Tibial artery (tissue), 4 donors: ENCODE measurements around the gene GCLC.
"Not testable (repeated sequence)": the region's sequence is repeated elsewhere in the genome, so short reads cannot be mapped to it uniquely, and the experiment has no call there.

Experiments used
- DNase-seq, 2 donors: peaks; one replicate each; pipeline ENCODE4 v3.0.0-alpha.2; 2019
- H3K27ac ChIP-seq, 2 donors: fragments of 200-600 bp; sonication (generic) in 1 of 2; 1 replicate in 1 of 2; 2 replicates in 1 of 2; pipeline ENCODE4 v1.5.1; 2018 to 2019; ENCODE audit warnings: mild to moderate bottlenecking in 1 of 2
- H3K27me3 ChIP-seq, 2 donors: fragments of 200-600 bp; sonication (generic) in 1 of 2; one replicate each; pipeline versions ENCODE4 v1.5.1 to v1.6.0; 2016 to 2019
- H3K36me3 ChIP-seq, 3 donors: fragments of 200-600 bp; sonication (generic) in 2 of 3; one replicate each; pipeline ENCODE4 v1.5.1; 2016 to 2019; ENCODE audit warnings: mild to moderate bottlenecking in 2 of 3
- H3K4me1 ChIP-seq, 4 donors: fragments of 200-600 bp; sonication (generic) in 2 of 4; 1 replicate in 3 of 4; 2 replicates in 1 of 4; pipeline ENCODE4 v1.5.1; 2016 to 2019
- H3K4me3 ChIP-seq, 2 donors: fragments of 200-600 bp; sonication (generic) in 1 of 2; 1 replicate in 1 of 2; 2 replicates in 1 of 2; pipeline ENCODE4 v1.5.1; 2018 to 2019; ENCODE audit warnings: mild to moderate bottlenecking in 2 of 2
- H3K9me3 ChIP-seq, 3 donors: fragments of 200-600 bp; sonication (generic) in 1 of 3; one replicate each; pipeline ENCODE4 v1.5.1; 2016 to 2019
- intact Hi-C: fragments of 100-400 bp; cut with DNase I; formaldehyde crosslinking; loops from one replicate; pipeline ENCODE4 v1.15.0; 2023; ENCODE audit warnings: low total_unique reads
- TF ChIP-seq, protein P1 (sequence below), 2 experiments: fragments of 200-600 bp in 1 of 2; fragments of 450-650 bp in 1 of 2; IDR thresholded peaks; one replicate each; pipeline ENCODE4 v1.5.1; 2017 to 2019; ENCODE audit warnings: antibody characterized with exemption in 2 of 2, mild to moderate bottlenecking in 1 of 2, moderate library complexity in 1 of 2

The GCLC gene

GRCh38 chr6:53481323-53481722, 63.6 kb downstream of the GCLC start:
- Histone ChIP-seq H3K27ac (no peak overlapping the region), H3K4me1 (peaks cover 0 to 7% (median 2%) of the 10 kb centered on the region in 4 donors), H3K27me3 (peaks cover 0 to 11% of the 10 kb centered on the region in 2 donors), H3K4me3 (no peak overlapping the region), H3K9me3 (no peaks in the 10 kb centered on the region), H3K36me3 (no peaks in the 10 kb centered on the region)
- intact Hi-C loops: no loop called here
- no peak for DNase-seq
- TF ChIP-seq, protein P1, sequence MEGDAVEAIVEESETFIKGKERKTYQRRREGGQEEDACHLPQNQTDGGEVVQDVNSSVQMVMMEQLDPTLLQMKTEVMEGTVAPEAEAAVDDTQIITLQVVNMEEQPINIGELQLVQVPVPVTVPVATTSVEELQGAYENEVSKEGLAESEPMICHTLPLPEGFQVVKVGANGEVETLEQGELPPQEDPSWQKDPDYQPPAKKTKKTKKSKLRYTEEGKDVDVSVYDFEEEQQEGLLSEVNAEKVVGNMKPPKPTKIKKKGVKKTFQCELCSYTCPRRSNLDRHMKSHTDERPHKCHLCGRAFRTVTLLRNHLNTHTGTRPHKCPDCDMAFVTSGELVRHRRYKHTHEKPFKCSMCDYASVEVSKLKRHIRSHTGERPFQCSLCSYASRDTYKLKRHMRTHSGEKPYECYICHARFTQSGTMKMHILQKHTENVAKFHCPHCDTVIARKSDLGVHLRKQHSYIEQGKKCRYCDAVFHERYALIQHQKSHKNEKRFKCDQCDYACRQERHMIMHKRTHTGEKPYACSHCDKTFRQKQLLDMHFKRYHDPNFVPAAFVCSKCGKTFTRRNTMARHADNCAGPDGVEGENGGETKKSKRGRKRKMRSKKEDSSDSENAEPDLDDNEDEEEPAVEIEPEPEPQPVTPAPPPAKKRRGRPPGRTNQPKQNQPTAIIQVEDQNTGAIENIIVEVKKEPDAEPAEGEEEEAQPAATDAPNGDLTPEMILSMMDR (IDR thresholded peaks at IDR 0.05): no peak

DNA sequence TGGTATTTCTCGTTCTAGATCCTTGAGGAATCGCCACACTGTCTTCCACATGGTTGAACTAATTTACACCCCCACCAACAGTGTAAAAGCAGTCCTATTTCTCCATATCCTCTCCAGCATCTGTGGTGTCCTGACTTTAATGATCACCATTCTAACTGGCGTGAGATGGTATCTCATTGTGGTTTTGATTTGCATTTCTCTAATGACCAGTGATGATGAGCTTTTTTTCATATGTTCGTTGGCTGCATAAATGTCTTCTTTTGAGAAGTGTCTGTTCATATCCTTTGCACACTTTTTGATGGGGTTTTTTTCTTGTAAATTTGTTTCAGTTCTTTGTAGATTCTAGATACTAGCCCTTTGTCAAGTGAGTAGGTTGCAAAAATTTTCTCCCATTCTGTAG, 64.1 kb downstream of the GCLC start:
- H3K27me3 ChIP-seq, intact Hi-C loops, DNase-seq, H3K27ac ChIP-seq, H3K4me3 ChIP-seq, H3K4me1 ChIP-seq, H3K9me3 ChIP-seq, H3K36me3 ChIP-seq: not testable (repeated sequence)

- Histone ChIP-seq H3K4me1 (peaks cover 0 to 7% (median 2%) of the 10 kb centered on the region in 4 donors), H3K27me3 (peaks cover 0 to under 1% of the 10 kb centered on the region in 2 donors), H3K36me3 (no peaks in the 10 kb centered on the region), H3K27ac (no peak overlapping the region), H3K9me3 (no peaks in the 10 kb centered on the region), H3K4me3 (no peak overlapping the region)
- DNase-seq: no peak
- TF ChIP-seq, protein P1 (IDR thresholded peaks at IDR 0.05): no peak
- intact Hi-C loops: no loop called here
These were observed 65.0 kb downstream of the GCLC start for GRCh38 chr6:53479871-53480270.

DNA sequence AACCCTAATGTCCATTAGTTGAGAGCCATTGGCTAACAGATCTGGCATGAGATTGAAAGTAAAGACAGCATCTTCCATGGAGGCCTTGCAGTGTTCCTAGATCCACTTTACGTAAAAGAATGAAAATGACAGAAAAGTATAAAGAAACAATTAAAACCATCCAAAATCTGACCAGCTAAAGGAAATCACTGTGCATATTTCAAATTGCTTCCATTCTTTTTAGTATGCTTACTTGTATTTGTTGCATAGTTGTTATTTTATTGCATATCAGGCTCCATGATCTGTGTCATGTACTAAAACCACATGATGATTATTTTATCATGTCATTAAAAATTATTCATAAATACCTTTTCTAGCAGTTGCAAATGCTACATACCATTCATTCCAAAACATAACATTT, 67.9 kb downstream of the GCLC start:
- intact Hi-C loops: no loop called here
- H3K36me3 ChIP-seq: no peaks in the 10 kb centered on the region
- TF ChIP-seq, protein P1 (IDR thresholded peaks at IDR 0.05): no peak
- H3K9me3 ChIP-seq: no peaks in the 10 kb centered on the region
- no peaks in the 10 kb centered on the region for H3K27me3 ChIP-seq
- DNase-seq: no peak
- no peaks in the 10 kb centered on the region for H3K4me1 ChIP-seq
- H3K27ac ChIP-seq: no peak overlapping the region
- no peak overlapping the region for H3K4me3 ChIP-seq

GRCh38 chr6:53474010-53474409, 70.9 kb downstream of the GCLC start:
- no peak overlapping the region for H3K27ac ChIP-seq
- intact Hi-C loops: no loop called here
- H3K27me3 ChIP-seq: no peaks in the 10 kb centered on the region
- no peak overlapping the region for H3K4me3 ChIP-seq
- no peaks in the 10 kb centered on the region for H3K36me3 ChIP-seq
- no peaks in the 10 kb centered on the region for H3K4me1 ChIP-seq
- TF ChIP-seq, protein P1 (IDR thresholded peaks at IDR 0.05): no peak
- no peak for DNase-seq
- no peaks in the 10 kb centered on the region for H3K9me3 ChIP-seq

GRCh38 chr6:53469163-53469562, 75.7 kb downstream of the GCLC start:
- Histone ChIP-seq H3K4me3 (no peak overlapping the region), H3K27ac (no peak overlapping the region), H3K27me3 (no peaks in the 10 kb centered on the region), H3K9me3 (no peaks in the 10 kb centered on the region), H3K4me1 (peaks cover 0 to 3% (median 0%) of the 10 kb centered on the region in 4 donors), H3K36me3 (no peaks in the 10 kb centered on the region)
- intact Hi-C loops: no loop called here
- TF ChIP-seq, protein P1 (IDR thresholded peaks at IDR 0.05): no peak
- no peak for DNase-seq
